ENCODE results near the gene ENOPH1.

ENOPH1 gene

GRCh38 chr4:82493721-82494425 lies 63.5 kb downstream of the ENOPH1 start:
- peaks cover 0 to 4% of the 10 kb centered on the region in 2 donors for H3K36me3 ChIP-seq (ENCODE audit: control insufficient read depth in 1 of 2, insufficient read depth in 2 of 2, low read length in 2 of 2)
- H3K27ac ChIP-seq (ENCODE audit: low read length), result no peak overlapping the region
- H3K9me3 ChIP-seq (ENCODE audit: control insufficient read depth in 1 of 2, low read length in 2 of 2), result no peaks in the 10 kb centered on the region
- H3K27me3 ChIP-seq (ENCODE audit: low read depth, low read length), result no peaks in the 10 kb centered on the region
- no peak overlapping the region for H3K4me3 ChIP-seq (ENCODE audit: low read depth in 1 of 2, low read length in 2 of 2)
- no peaks in the 10 kb centered on the region for H3K4me1 ChIP-seq (ENCODE audit: control insufficient read depth in 1 of 2, insufficient read depth in 2 of 2, low read length in 2 of 2)

DNA sequence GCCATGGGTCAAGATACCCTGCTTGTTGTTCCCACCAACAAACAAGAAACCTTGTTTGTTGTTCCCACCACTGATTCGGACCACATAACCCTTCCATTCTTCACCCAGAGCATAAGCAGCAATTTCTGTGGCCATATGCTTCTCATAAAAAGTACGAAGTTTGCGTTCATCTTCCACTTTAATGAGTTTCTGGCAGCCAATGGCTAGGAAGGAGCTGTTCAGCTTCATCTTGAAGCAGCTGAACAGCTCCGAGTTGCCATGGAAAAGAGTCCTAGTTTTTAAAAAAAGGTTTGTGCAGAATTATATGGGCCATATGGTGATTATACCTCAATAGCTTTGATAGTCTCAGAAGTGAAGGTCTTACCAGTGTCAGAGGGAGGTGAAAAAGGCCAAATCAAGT lies 65.3 kb downstream of the ENOPH1 start:
- Histone ChIP-seq H3K9me3 (ENCODE audit: control insufficient read depth in 1 of 2, low read length in 2 of 2) (no peaks in the 10 kb centered on the region), H3K4me3 (ENCODE audit: low read depth in 1 of 2, low read length in 2 of 2) (no peak overlapping the region), H3K27me3 (ENCODE audit: low read depth, low read length) (no peaks in the 10 kb centered on the region), H3K4me1 (ENCODE audit: control insufficient read depth in 1 of 2, insufficient read depth in 2 of 2, low read length in 2 of 2) (peaks cover 0 to 3% of the 10 kb centered on the region in 2 donors), H3K27ac (ENCODE audit: low read length) (no peak overlapping the region), H3K36me3 (ENCODE audit: control insufficient read depth in 1 of 2, insufficient read depth in 2 of 2, low read length in 2 of 2) (peaks cover 0 to 4% of the 10 kb centered on the region in 2 donors)

DNA sequence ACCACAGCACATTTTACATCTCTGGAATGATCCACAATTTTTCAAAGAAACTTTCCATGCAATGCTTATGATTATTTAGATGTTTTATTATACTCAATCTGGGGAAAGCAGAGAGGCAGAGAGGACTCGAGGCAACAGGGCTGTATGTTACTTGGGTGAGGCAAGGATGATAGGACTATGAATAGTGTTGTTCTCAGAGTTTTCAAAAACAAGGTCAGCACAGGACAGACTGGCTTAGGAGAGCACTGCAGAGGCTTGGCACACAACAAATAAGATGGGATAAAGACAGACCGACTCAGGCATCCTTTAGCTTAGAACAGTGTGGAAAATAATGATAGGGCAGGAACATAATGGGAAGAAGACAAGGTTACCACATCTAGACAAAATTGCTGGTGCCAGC lies 66.0 kb downstream of the ENOPH1 start:
- no peak overlapping the region for H3K27ac ChIP-seq (ENCODE audit: low read length)
- peaks cover 0 to 4% of the 10 kb centered on the region in 2 donors for H3K36me3 ChIP-seq (ENCODE audit: control insufficient read depth in 1 of 2, insufficient read depth in 2 of 2, low read length in 2 of 2)
- H3K9me3 ChIP-seq (ENCODE audit: control insufficient read depth in 1 of 2, low read length in 2 of 2), result no peaks in the 10 kb centered on the region
- H3K4me1 ChIP-seq (ENCODE audit: control insufficient read depth in 1 of 2, insufficient read depth in 2 of 2, low read length in 2 of 2), result peaks cover 0 to 3% of the 10 kb centered on the region in 2 donors
- H3K27me3 ChIP-seq (ENCODE audit: low read depth, low read length), result no peaks in the 10 kb centered on the region
- no peak overlapping the region for H3K4me3 ChIP-seq (ENCODE audit: low read depth in 1 of 2, low read length in 2 of 2)

DNA sequence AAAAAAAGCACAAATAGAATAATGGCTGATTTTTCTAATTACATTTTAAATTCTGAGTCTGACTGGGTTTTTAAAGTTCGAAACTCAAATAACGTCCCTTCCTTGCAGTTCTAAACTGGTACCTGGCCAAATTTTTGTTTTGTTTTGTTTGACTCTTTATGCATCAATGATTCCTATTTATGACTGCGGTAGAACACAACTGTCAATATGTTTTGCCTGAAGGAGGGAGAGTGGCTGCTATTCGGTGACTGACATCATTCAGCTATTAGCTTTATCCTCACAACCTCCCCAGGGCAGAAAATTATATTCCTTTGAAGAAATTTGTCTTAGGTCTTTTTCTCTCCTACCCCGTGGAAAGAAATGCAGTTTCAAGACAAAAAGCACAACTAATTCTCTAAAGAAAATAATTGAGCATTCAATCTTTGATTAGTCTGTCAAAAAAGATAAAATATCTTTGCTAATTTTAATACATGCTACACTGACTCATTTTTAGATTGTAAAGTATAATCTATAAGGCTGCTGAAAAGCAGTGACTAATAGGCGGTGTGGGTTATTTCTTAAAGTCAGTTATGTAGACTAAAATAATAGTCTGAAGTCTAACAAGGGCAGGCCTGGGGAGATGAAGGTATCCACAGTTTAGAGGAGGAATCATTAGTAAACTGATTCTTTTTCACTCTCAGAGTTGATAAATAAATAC lies 69.5 kb downstream of the ENOPH1 start:
- H3K4me1 ChIP-seq (ENCODE audit: control insufficient read depth in 1 of 2, insufficient read depth in 2 of 2, low read length in 2 of 2), result peaks cover 0 to 3% of the 10 kb centered on the region in 2 donors
- no peaks in the 10 kb centered on the region for H3K27me3 ChIP-seq (ENCODE audit: low read depth, low read length)
- no peak overlapping the region for H3K27ac ChIP-seq (ENCODE audit: low read length)
- H3K9me3 ChIP-seq (ENCODE audit: control insufficient read depth in 1 of 2, low read length in 2 of 2), result no peaks in the 10 kb centered on the region
- no peak overlapping the region for H3K4me3 ChIP-seq (ENCODE audit: low read depth in 1 of 2, low read length in 2 of 2)
- H3K36me3 ChIP-seq (ENCODE audit: control insufficient read depth in 1 of 2, insufficient read depth in 2 of 2, low read length in 2 of 2), result peaks cover 0 to 4% of the 10 kb centered on the region in 2 donors

GRCh38 chr4:82500435-82501153 lies 70.2 kb downstream of the ENOPH1 start:
- H3K27me3 ChIP-seq (ENCODE audit: low read depth, low read length), result no peaks in the 10 kb centered on the region
- H3K4me3 ChIP-seq (ENCODE audit: low read depth in 1 of 2, low read length in 2 of 2), result no peak overlapping the region
- peaks cover 0 to 4% of the 10 kb centered on the region in 2 donors for H3K36me3 ChIP-seq (ENCODE audit: control insufficient read depth in 1 of 2, insufficient read depth in 2 of 2, low read length in 2 of 2)
- no peak overlapping the region for H3K27ac ChIP-seq (ENCODE audit: low read length)
- H3K4me1 ChIP-seq (ENCODE audit: control insufficient read depth in 1 of 2, insufficient read depth in 2 of 2, low read length in 2 of 2), result peaks cover 0 to 3% of the 10 kb centered on the region in 2 donors
- no peaks in the 10 kb centered on the region for H3K9me3 ChIP-seq (ENCODE audit: control insufficient read depth in 1 of 2, low read length in 2 of 2)

GRCh38 chr4:82501154-82501442 lies 70.7 kb downstream of the ENOPH1 start:
- H3K27ac ChIP-seq (ENCODE audit: low read length), result no peak overlapping the region
- no peak overlapping the region for H3K4me3 ChIP-seq (ENCODE audit: low read depth in 1 of 2, low read length in 2 of 2)
- H3K36me3 ChIP-seq (ENCODE audit: control insufficient read depth in 1 of 2, insufficient read depth in 2 of 2, low read length in 2 of 2), result peaks cover 0 to 4% of the 10 kb centered on the region in 2 donors
- H3K9me3 ChIP-seq (ENCODE audit: control insufficient read depth in 1 of 2, low read length in 2 of 2), result no peaks in the 10 kb centered on the region
- peaks cover 0 to 3% of the 10 kb centered on the region in 2 donors for H3K4me1 ChIP-seq (ENCODE audit: control insufficient read depth in 1 of 2, insufficient read depth in 2 of 2, low read length in 2 of 2)
- no peaks in the 10 kb centered on the region for H3K27me3 ChIP-seq (ENCODE audit: low read depth, low read length)

GRCh38 chr4:82508011-82508410 lies 77.6 kb downstream of the ENOPH1 start:
- Histone ChIP-seq H3K4me3 (ENCODE audit: low read depth in 1 of 2, low read length in 2 of 2) (no peak overlapping the region), H3K27ac (ENCODE audit: low read length) (no peak overlapping the region), H3K4me1 (ENCODE audit: control insufficient read depth in 1 of 2, insufficient read depth in 2 of 2, low read length in 2 of 2) (no peaks in the 10 kb centered on the region), H3K36me3 (ENCODE audit: control insufficient read depth in 1 of 2, insufficient read depth in 2 of 2, low read length in 2 of 2) (no peaks in the 10 kb centered on the region), H3K27me3 (ENCODE audit: low read depth, low read length) (no peaks in the 10 kb centered on the region), H3K9me3 (ENCODE audit: control insufficient read depth in 1 of 2, low read length in 2 of 2) (no peaks in the 10 kb centered on the region)

DNA sequence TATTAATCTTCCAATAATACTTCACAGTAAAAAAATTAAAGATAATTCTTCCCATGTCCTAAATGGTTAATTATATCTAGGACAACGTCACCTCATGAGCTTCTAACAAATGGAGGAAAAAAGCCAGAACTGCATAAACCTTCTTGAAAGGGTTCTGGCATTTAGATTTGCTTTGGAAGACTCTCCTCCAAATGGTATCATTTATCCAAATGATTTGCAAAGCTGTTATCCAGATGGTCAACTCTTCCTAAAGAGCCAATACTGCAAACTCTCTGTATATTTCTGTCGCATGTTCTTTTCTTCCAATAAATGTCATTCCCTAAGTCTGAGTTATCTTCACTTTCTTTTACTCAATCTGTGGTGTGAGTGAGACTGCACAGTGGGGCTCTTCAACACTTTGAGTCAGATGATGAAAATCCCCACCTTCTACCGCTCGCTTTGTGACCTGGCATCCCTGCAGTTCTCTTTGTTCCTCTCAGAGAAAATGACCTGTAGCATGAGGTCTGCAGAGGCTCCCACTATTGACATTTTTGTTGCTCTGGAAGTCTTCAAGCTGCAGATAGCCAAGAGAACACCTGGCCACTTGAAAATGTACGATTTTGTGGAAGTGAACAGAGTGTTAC lies 78.5 kb downstream of the ENOPH1 start:
- H3K4me3 ChIP-seq (ENCODE audit: low read depth in 1 of 2, low read length in 2 of 2), result no peak overlapping the region
- no peaks in the 10 kb centered on the region for H3K27me3 ChIP-seq (ENCODE audit: low read depth, low read length)
- no peaks in the 10 kb centered on the region for H3K36me3 ChIP-seq (ENCODE audit: control insufficient read depth in 1 of 2, insufficient read depth in 2 of 2, low read length in 2 of 2)
- no peaks in the 10 kb centered on the region for H3K4me1 ChIP-seq (ENCODE audit: control insufficient read depth in 1 of 2, insufficient read depth in 2 of 2, low read length in 2 of 2)
- no peaks in the 10 kb centered on the region for H3K9me3 ChIP-seq (ENCODE audit: control insufficient read depth in 1 of 2, low read length in 2 of 2)
- no peak overlapping the region for H3K27ac ChIP-seq (ENCODE audit: low read length)

- Histone ChIP-seq H3K27me3 (ENCODE audit: low read depth, low read length) (no peaks in the 10 kb centered on the region), H3K4me3 (ENCODE audit: low read depth in 1 of 2, low read length in 2 of 2) (no peak overlapping the region), H3K36me3 (ENCODE audit: control insufficient read depth in 1 of 2, insufficient read depth in 2 of 2, low read length in 2 of 2) (no peaks in the 10 kb centered on the region), H3K9me3 (ENCODE audit: control insufficient read depth in 1 of 2, low read length in 2 of 2) (no peaks in the 10 kb centered on the region), H3K27ac (ENCODE audit: low read length) (no peak overlapping the region), H3K4me1 (ENCODE audit: control insufficient read depth in 1 of 2, insufficient read depth in 2 of 2, low read length in 2 of 2) (no peaks in the 10 kb centered on the region)
Observed at GRCh38 chr4:82510216-82510615, 79.8 kb downstream of the ENOPH1 start.
